Astrocyte of the cerebellum (primary cell): ENCODE results near the gene RASSF8.

ENCODE experiments used
- DNase-seq: peaks from one replicate; pipeline ENCODE4 v3.0.0-alpha.2; 2011; ENCODE audit warnings: low read depth
- H3K4me3 ChIP-seq: 2 replicates; pipeline ENCODE4 v1.5.1; 2011; ENCODE audit warnings: mild to moderate bottlenecking, low read depth, low read length, moderate library complexity
- in situ Hi-C: cut with HindIII; loops from 2 replicates; pipeline ENCODE4 v1.10.0; 2017; ENCODE audit warnings: low sequenced_read_pairs
- TF ChIP-seq, protein P1 (sequence below): IDR thresholded peaks from 2 replicates; pipeline ENCODE4 v1.5.1; 2012; ENCODE audit warnings: low read length, low read depth, moderate library complexity, mild to moderate bottlenecking; ENCODE audit errors: missing control alignments

RASSF8 gene

GRCh38 chr12:26001530-26001929, 43.0 kb downstream of the RASSF8 start:
- H3K4me3 ChIP-seq: no peak overlapping the region
- TF ChIP-seq, protein P1, sequence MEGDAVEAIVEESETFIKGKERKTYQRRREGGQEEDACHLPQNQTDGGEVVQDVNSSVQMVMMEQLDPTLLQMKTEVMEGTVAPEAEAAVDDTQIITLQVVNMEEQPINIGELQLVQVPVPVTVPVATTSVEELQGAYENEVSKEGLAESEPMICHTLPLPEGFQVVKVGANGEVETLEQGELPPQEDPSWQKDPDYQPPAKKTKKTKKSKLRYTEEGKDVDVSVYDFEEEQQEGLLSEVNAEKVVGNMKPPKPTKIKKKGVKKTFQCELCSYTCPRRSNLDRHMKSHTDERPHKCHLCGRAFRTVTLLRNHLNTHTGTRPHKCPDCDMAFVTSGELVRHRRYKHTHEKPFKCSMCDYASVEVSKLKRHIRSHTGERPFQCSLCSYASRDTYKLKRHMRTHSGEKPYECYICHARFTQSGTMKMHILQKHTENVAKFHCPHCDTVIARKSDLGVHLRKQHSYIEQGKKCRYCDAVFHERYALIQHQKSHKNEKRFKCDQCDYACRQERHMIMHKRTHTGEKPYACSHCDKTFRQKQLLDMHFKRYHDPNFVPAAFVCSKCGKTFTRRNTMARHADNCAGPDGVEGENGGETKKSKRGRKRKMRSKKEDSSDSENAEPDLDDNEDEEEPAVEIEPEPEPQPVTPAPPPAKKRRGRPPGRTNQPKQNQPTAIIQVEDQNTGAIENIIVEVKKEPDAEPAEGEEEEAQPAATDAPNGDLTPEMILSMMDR: no peak
- in situ Hi-C loops: no loop called here
- no peak for DNase-seq

- H3K4me3 ChIP-seq: no peak overlapping the region
- in situ Hi-C loops: no loop called here
- TF ChIP-seq, protein P1: no peak
- no peak for DNase-seq
These were observed 44.6 kb downstream of the RASSF8 start for GRCh38 chr12:26003065-26003464.

- in situ Hi-C loops: no loop called here
- H3K4me3 ChIP-seq: no peak overlapping the region
- DNase-seq: no peak
- TF ChIP-seq, protein P1: no peak
These were observed 49.1 kb downstream of the RASSF8 start for GRCh38 chr12:26007566-26007965.

DNA sequence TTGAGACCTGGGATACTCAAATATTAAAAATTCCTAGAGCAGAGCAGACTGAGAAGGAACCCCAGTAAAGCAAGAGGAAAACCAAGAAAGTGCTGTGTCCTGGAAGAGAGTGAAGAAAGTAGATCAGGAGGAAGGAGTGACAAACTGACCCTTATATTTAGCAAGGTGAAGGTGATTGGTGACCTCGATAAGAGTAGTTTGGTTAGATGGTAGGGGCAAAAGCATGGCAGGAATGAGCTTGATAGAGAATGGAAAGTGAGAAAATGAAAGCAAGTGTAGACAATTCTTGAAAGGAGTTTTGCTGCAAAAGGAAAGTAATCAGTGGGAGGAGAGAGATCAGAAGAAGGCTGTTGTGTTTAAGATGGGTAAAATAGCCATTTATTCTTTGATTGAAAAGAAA, 51.1 kb downstream of the RASSF8 start:
- DNase-seq: no peak
- in situ Hi-C loops: no loop called here
- TF ChIP-seq, protein P1: no peak
- no peak overlapping the region for H3K4me3 ChIP-seq

DNA sequence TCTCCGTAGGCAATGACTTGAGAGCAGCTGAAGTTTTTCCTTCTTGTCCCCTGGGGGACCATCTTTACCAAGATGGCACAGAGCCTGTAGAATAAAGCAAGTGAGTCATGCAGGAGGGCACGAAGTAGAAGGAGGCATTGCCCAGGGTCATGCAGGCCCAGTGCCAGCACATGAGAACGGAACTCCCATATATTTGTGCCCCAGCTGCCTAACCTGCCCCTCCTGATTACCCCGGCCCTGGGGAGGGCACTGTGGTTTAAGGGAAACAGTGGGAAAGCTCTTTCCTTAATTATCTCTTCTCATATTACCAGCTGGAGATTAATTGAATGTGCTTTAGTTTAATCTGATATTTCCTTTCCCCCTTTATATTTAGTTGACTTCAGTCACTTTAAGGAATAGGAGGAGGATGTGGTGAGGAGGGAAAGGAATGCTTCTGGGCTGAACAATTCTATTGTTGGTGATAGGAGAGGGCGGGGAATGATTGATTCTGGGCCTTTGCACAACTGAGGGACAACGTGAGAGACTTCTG, 51.9 kb downstream of the RASSF8 start:
- in situ Hi-C loops: no loop called here
- no peak overlapping the region for H3K4me3 ChIP-seq
- DNase-seq: no peak
- TF ChIP-seq, protein P1: no peak

DNA sequence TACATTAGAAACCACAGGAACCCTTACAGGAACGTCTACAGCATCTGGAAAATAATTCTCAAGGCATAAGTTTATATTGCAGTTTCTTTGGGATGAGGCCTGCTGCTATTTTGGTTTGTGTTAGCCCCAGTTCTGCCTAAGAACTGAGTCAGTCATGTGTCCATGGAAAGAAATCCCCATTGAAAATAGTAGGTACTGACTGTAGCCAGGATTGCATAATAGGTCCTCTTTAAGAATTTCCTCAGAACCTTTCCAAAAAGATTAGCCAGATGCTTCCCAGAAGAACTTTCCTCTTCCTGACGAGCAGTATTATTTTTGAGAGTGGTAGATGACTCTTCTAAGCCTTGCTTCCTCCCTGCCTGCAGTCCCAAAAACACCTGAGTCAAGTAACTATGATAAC, 52.6 kb downstream of the RASSF8 start:
- H3K4me3 ChIP-seq: no peak overlapping the region
- no peak for DNase-seq
- in situ Hi-C loops: no loop called here
- TF ChIP-seq, protein P1: no peak

DNA sequence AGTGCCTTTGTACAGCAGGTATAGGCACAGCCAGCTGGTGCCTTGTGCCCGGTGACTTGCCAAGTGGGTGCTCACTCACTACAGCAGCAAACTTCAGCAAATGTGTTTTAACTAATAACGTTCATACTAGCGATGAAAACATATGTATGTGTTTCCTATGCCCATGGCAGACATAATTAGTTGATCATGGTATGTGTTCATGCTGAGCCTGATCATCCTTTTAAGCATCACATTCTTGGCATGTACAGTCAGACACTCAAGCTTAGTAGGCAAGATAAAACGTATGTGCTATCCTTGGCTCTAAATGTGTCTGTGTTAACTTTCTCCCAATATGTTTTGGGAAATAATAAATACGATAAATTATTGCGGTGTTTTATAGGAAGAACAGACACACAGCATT, 55.6 kb downstream of the RASSF8 start:
- in situ Hi-C loops: no loop called here

More for the DNA sequence above, 55.6 kb downstream of the RASSF8 start:
- no peak overlapping the region for H3K4me3 ChIP-seq
- TF ChIP-seq, protein P1: no peak
- DNase-seq: no peak
